GM21723 (cell line): ENCODE measurements around the gene MAP2K6.
"Not testable (repeated sequence)": the region's sequence is repeated elsewhere in the genome, so short reads cannot be mapped to it uniquely, and the experiment has no call there.

Experiments
- ATAC-seq: cut with Tn5 transposase; IDR thresholded peaks from one replicate; pipeline ENCODE4 v1.9.1; 2021; ENCODE audit warnings: mild to moderate bottlenecking, moderate library complexity; ENCODE audit not compliant: unreplicated experiment

Gene MAP2K6

DNA sequence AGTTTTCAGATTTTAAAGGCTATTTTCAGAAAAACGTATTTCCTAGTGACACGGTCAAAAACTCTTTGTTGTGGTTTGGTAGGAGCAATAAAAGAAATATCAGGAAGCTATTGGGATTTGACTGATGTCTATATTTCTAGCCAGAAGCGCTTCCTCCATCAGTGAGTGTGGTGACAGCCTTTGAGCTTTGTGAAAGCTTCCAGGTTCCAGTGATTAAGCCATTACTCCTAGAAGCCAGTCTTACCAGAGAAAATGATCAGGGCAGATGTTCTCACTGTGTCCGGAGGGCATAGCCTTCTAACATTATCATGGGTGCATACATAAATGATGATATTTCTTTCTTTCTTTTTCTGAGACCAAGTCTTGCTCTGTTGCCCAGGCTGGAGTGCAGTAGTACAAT, 39.6 kb downstream of the MAP2K6 start:
- no peak for ATAC-seq

DNA sequence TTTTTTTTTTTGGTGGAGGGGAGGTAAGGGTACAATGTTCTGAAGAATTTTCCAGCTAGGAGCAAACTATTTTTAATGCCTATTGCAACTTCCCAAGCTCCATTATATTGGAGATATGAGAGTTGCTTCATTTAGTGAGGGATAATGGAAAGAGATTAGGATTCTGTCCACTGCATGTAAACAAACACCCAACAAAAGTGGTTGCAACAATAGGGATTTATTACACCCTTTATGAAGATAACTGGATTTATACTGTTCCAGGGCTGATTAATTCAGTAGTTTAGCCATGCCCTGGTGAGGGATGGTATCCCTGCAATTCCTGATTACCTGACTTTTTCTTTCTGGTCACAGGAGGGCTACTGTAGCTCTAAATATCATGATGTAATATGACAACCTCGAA, 40.5 kb downstream of the MAP2K6 start:
- ATAC-seq, result no peak

DNA sequence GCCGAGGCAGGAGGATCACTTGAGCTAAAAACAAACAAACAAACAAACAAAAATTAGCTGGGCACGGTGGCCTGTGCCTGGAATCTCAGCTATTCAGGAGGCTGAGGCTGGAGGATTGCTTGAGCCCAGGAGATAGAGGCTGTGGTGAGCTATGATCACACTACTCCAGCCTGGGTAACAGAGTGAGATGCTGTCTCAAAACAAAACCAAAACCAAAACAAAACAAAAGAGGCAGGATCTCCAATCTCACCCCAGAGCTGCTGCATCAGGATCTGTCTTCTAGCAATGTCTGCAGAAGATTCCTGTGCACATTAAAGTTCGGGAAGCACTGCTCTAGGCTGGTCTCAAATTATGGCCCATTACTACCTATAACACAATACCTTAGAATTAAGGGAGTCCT, 43.1 kb downstream of the MAP2K6 start:
- no peak for ATAC-seq

DNA sequence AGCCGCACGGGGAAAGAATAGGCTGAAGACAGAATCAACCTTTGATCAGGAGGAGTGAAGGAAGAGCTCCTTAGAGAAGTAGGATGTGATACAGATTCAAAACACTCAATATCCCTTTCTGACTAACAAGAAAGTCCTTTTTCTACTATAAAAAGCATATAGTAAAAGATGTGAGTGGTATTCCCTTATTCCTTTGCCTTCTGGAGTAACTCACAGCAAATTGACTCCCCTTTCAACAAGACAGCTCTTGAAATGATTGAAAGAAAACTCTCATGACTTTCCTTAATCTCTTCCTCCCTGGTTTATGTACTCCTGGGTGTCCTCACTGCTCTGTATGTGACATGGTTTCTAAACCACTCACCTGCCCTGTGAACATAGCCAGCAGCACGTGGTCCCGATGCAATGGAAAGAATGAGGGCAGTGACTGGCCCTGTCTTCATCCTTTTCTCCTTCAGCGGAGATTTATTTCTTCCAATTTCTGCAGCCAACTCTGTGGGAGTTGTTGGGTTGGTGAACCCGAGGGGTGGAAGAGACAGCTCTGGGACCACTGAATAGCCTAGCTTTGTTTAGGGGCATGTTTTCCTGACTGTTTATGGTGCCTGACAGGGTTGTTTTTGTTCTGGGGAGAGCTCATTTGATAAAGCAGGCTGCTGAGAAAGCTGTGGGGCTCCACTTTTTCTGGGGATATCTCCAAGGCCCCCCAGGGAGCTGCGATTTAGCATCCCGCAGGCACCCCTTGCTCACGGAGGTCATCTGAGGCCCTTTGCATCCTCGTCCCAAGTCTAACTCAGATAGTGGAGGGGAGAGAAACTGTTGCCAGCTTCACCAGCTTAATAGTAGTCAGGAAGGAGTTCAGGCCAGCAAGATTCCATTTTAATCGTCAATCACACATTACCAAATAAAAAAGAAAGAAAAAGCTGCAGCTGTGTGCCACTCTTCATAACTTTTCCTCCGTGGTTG, 46.7 kb downstream of the MAP2K6 start:
- ATAC-seq, result no peak

DNA sequence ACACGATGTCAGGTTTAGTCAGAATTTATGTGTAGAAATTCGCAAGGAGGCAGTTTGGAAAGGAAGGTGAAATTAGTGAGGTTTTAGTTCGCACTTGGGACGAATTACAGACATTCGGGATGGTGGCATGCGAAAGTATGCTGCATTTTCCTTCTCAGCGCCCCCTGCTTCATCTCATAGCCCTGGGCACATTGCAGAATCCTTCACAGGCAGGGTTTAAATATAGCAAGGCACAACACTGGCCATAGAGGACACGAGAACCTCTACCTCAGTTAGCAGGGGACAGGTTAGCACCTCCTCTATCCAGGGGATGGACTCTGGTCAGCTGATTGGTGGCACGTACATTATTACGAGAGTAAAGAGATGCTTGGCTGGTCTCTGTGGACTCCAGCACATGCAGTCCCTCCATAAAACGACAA, 47.5 kb downstream of the MAP2K6 start:
- no peak for ATAC-seq

DNA sequence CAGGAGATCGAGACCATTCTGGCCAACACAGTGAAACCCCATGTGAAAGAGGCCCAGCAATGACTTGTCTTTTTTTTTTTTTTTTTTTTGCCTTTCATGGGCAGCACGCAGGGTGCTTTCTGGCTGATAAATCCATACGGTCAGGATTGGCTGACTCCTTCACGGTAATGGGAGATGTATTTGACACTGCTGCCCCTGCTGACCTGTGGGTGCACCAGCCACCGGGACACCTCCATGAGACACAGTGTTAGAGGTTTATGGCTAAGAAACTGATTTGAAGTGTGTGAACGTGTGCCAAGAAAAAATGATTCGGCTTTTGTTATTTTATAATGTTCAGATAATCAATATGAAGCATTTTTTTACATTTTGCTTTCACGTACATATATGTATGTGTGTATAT, 48.4 kb downstream of the MAP2K6 start:
- ATAC-seq, result no peak

DNA sequence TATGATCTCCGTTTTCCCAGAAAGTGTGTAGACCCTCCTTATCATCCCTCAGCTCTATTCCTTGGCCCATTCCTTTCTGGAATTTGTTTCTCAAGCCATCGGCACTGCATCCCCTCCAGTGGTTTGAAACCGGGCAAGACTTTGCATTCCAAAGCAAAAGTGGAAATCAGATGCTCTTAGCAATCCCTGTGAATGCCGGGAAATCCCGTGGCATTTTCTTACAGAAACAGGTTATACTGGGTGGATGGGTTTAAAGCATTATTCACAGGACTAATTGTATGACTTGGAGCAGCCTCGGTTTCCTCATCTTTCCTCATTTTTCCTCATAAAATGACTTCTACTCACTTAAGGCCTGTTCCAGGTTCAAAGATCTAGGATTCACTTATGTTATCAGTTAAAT, 52.0 kb downstream of the MAP2K6 start:
- ATAC-seq, result no peak

DNA sequence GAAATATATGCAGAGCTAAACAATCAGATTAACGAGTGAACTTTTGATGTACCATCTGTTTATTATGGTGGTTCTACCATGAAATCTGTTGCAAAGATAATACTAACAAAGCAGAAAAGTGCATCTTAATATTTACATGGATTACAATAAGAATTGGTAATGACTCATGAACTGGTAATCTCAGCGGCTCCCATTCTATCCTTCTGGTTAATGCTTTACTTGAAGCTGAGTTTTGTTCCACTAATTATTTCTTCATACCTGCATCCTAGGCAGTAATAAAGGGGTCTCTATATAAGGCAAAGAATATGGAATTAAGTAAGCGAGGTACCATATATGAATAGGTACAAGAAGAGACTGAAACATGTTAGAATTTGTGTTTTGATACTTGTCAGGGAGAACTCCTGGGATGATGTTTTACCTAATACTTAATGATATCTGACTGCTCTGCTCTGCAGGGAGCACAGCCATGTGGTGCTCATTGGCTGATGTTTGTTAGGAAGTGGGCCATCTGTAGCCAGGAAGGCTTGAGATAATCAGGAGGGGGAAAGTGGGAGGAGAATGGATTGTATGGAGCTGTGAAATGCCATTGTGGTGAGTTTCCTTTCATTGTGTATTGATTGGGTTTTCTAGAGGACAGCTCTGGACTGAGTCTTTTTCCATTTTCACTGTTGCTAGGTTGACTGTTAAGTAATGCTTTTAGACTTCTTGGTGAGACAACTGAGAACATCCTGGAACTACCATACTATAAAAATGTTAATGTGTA, 52.6 kb downstream of the MAP2K6 start:
- no peak for ATAC-seq

DNA sequence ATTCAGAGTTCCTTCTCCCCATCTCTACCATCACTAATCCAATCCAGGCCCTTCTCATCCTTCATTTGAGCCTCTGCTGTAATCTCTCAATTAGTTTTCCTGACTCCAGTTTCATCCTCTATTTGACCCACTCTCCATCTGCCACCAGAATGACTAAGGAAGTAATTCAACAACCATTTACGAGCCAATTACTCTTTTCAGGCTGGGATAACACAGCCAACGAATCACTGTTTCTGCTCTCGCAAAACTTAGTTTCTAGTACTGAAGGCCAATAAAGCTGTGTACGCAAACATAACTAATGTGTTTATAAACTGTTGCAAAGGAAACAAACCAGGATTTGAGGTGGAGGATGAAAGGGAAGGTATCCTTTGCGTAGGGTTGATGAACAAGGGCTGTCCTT, 53.7 kb downstream of the MAP2K6 start:
- no peak for ATAC-seq

DNA sequence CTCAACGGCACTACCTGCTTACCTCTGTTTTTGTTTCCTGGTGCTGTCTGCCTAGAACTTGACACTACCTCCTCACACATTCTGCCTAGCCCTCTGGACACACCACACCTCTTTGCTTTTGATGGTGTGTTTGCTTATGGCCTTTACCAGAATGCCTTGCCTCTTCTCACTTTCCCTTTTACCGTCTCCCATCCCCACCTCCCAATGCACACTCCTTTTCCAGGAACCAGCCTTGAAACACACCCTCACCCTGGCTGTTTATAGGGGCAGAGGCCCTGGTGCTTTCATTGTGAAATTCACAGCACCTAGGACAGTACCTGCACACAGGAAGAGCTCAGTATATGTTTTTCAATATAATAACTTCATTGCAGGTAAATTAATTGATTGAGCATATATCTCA, 56.2 kb downstream of the MAP2K6 start:
- ATAC-seq, result no peak

DNA sequence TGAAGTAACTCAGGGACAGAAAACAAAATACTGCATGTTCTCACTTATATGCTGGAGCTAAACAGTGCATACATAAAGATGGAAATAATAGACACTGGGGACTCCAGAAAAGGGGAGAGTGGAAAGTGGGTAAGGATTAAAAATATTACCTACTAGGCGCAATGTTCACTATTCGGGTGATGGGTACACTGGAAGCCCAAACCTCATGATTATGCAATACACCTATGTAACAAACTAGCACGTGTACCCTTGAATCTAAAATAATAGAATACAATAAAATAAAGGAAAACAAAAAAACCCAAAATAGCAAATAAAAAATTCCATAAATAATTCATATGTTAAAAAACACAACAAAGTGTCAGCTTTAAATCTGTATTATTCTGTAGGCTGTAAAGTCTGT, 56.9 kb downstream of the MAP2K6 start:
- no peak for ATAC-seq

DNA sequence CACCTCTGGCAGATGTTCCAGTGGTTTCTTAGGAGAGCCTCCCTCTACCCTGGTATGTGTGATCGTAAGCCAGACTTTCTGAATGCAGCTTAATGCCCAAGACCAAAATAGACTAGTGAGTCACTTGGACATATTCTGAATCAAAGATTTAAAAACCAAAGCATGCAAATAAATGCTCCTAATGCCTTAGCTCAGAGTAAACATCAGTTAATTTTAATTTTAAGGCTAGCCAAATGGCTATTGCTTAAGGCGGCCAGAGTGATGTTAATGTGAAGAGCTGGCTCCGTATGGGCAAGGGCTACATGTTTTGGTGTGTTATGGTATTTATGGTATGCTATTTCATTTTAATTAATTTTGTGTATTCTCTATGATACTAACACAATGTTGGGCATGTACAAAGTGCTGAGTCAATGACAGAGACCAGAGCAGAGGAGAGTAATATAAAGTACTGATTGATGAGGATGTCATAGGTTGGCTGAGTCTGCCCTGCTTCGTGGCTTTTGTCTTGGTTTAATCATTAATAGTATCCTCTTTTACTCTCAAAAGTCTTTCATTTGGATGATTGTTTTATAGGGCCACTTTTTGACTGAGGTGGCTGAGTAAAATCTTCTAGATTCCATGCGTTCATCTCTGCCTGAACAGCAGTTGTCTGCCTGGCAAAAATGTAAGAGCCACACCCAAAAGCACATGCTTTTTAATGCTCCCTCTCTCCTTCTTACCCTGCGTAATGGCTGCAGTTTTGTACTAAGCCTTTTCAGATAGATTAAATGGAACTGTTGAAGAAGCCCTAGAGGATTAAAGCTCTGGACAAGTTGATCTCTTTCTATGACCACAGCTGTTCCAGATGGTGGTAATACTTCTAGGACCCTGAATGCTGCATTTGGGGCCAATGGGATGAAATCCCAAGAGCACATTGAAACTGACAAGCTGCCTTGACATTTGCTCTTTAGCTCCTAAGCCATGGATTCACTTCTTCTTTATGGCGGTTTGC, 59.6 kb downstream of the MAP2K6 start:
- no peak for ATAC-seq

DNA sequence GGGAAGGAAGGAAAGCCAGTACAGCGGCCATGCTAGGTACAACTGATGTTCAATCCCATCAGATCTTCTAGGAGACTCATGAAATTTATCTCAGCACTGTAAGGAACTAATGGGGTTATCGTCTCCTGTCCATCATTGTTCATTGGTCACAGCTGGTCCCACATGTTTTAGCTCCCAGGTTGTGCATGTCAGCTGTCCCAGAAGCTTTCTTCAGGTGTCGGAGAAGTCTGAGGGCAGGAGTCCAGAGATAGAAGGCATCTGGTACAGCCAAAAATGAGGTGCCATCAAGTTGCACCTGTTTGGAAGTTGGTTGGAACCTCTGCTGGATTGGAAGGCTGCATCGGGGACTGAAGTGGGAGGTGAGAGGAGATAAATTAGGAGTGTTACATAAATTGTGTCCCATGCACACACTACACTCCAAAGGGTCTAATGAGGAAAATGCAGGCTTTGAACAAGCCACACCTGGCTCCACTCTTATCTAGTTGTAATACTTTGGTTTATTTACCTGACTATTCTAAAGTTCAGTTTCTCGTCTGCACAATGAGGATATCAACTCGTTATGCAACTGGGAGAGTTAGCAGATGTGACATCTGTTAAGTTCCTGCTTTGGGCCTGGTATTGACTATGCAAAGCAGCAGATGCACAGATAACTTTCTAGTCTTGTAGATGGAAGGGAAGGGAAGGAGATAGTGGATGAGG, 62.9 kb downstream of the MAP2K6 start:
- ATAC-seq, result no peak

DNA sequence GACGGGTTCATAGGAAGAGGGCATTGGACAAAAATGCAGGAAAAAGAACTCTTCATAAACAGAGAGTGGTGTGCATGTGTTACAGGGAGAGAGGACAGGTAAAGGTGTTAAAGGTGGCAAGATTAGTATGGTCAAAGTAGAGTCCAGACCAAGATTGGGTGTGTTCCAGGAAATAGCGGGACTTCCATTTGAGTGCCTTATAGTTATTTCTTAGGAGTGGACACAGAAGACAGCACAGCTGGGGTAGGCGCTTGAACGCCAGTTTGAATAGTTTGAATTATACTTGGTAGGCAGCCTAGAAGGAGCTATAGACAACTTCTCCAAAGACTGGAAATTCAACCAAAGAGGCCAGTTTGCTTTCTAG, 63.4 kb downstream of the MAP2K6 start:
- no peak for ATAC-seq

DNA sequence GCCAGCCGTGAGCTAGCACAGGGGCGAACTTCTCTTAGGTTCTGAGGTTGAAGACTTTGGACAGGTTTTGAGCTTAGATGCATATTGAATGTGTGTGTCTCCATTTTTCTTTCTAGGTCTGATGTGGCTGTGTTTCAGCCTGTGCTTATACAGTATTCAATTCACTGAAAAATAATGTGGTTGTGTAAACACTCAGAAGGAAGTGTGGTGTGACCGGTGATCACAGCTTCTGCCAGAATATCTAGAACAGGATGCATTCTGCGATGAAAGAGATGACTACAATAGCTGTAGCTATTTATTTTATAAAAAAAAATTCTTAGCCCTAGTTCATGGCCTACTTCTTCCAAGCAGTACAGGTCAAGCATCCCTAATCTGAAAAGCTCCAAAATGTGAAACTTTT, 64.4 kb downstream of the MAP2K6 start:
- no peak for ATAC-seq

DNA sequence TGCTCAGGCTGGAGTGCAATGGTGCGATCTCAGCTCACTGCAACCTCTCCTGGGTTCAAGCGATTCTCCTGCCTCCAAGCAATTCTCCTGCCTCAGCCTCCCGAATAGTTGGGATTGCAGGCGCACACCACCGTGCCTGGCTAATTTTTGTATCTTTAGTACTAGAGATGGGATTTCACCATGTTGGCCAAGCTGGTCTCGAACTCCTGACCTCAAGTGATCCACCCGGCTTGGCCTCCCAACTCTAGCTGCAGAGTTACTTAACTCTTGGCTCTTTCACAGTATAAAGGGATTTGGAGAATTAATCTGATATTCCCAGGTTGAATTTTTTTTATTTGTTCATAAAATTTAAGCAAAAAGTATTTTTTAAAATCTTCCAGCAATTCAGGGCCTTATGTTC, 65.3 kb downstream of the MAP2K6 start:
- ATAC-seq, result not testable (repeated sequence)

DNA sequence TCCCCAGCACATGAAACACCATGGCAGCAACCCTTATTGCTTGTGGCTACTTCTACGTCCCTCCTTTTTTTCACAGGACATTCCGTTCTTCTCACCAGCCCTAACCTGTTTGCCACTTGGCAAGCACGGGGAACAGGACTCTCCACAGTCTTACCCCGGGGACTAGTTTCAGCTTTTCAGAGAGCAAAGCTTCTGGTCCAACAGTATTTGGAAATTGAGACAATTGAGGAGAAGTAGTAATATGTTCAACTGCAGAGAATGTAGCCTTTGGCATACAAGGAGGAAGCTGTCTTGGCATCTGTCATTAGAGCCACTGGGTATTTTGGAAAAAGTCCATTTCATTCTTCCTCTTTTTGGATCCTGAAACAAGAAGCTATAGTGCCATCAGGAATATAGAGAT, 65.7 kb downstream of the MAP2K6 start:
- no peak for ATAC-seq

DNA sequence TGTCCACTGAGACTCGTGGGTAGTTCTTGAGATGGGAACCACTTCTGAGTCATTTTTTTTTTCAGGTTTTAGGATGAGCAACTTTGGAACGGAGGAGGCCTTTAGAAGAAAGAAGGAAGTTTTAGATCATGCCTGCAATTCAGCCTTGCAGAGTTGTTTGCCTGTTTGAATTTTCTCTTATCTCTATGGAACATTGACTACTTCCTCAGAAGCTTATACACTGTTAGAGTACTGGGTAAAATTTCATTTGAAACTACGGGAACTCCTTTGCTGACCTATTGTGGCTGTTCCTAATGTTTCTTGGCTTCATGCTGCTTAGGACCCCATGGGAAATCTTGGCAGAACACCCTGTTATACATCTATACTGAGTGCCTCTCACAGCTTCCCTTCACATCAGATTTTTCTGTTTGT, 70.8 kb downstream of the MAP2K6 start:
- ATAC-seq, result no peak

DNA sequence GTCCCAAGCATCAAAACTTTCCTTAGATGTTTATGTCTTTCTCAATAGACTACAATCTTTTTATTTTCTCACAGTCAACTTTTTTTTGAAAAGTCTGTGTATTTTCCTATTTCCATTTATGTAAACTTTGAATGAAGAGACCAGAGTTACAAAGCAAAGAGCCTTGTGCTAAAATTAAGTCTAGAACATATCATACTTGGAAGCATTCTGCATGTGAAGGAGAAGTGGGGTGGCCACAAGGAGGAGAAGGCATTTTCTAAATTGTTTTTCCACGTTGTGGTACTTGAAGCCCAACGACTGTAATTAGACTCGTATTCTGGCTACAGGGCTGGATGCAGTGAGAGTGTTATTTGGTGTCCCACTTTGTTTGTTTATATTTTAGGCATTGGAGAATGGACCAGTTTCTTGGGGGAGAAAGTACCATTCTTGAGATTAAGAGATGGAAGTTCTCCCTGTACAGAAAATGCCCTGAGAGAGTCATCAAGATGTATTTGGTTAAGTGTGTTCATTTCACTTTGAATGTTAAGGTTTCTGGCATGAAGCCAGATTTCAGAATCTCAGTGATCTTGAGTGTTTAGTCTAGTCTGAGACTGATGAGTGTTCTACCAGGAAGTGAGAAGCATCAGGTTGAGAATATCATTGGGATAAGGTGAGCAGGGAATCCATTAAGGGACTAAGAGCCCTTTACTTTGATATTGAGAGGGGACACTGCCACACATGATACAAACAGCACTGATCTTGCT, 71.6 kb downstream of the MAP2K6 start:
- no peak for ATAC-seq
